ENCODE measurements around the gene SDF4. TPM values are rescaled to one million over a fixed set of nuclear protein-coding genes. Genes with fewer than 3 reads are reported as not detected.

SDF4 gene
- total and polyA plus RNA-seq, 11 donors = 102 to 212 (median 120) TPM

DNA sequence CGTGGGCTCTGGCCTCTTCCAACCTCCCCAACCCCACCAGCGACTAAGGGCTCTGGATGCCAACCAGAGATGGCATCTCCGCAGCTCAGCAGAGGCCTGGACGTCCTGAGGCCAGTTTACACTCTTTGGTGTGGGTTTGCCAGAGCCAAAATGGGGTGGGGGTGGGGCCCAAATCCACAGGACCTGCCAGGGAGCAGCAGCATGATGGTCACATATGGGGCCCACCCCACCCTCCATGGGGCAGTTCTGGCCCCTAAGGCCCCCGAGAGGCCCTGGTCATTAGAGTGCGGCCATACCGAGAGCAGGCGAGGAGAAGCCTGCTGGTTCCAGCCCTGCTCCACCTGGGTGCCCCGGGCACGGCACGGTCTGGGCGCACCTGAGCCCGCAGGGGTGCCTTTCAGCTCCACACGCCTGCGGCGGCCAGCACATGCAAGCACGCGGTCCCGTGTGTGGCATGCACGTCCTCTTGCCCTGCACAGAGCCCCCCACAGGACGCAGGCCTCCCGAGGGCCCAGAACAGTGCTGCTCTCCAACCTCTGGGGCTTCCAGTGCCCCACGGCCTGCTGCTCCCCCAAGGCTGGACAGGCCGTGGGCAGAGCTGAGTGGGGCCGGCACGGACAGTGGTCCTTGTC is 9.9 kb upstream of the SDF4 start:
- Histone ChIP-seq H3K4me1 (peaks cover 0 to 31% (median 7%) of the 10 kb centered on the region in 12 donors), H3K4me3 (no peak overlapping the region), H3K36me3 (no peaks in the 10 kb centered on the region), H3K9me3 (no peaks in the 10 kb centered on the region), H3K27ac (no peak overlapping the region), H3K27me3 (peaks cover 17 to 66% (median 32%) of the 10 kb centered on the region in 9 donors)
- DNase-seq (no peak), ATAC-seq (no peak)
- intact Hi-C loops (cut with DNase I) = no loop called here
- 88 to 92% (median 90%) methylated on average over 14 to 26 of the region's 26 CpGs for WGBS, 4 donors
- TF ChIP-seq, protein P1, sequence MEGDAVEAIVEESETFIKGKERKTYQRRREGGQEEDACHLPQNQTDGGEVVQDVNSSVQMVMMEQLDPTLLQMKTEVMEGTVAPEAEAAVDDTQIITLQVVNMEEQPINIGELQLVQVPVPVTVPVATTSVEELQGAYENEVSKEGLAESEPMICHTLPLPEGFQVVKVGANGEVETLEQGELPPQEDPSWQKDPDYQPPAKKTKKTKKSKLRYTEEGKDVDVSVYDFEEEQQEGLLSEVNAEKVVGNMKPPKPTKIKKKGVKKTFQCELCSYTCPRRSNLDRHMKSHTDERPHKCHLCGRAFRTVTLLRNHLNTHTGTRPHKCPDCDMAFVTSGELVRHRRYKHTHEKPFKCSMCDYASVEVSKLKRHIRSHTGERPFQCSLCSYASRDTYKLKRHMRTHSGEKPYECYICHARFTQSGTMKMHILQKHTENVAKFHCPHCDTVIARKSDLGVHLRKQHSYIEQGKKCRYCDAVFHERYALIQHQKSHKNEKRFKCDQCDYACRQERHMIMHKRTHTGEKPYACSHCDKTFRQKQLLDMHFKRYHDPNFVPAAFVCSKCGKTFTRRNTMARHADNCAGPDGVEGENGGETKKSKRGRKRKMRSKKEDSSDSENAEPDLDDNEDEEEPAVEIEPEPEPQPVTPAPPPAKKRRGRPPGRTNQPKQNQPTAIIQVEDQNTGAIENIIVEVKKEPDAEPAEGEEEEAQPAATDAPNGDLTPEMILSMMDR (IDR thresholded peaks at IDR 0.05) = no peak
- no peak for TF ChIP-seq POLR2A (IDR thresholded peaks at IDR 0.05)

DNA sequence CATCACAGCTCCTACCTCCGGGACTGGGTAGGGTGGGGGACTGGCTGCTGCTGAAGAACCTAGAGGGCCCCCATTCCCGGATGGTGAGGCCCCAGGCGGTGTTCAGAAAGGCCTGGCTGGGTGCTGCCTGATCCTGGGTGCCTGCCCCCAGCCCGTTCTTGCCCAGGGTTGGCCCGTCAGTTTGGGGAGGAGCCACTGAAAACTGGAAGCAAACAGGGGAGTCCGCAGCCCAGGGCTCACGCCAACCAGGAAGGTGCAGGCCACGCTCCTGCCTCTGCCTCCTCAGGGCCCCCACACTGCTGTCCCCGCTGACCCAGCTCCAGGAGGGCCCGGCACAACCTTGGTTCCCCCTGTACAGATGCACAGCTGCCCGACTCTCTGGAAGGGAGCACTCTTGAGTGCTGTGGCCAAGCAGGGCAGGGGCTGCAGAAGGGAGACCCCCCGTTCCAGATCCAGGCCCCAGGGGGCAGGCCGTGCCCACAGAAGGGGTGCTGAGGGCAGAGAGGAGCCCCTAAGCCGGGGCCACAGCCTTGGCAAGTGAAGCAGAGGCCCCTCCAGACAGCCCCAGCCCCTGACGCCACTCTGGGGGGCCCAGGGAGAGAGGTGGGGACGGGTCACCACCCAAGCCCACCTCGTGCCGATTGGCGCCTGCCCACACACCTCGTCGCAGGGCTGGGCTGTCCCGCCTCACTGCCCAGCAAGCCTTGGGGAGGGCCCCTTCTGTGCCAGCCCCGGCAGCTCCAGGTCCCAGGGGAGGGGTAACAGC is 9.2 kb upstream of the SDF4 start:
- WGBS, 4 donors = 55 to 74% (median 65%) methylated on average over 10 to 23 of the region's 23 CpGs
- H3K36me3 ChIP-seq = no peaks in the 10 kb centered on the region
- peaks cover 0 to 26% (median 5%) of the 10 kb centered on the region in 12 donors for H3K4me1 ChIP-seq
- H3K27me3 ChIP-seq = peaks cover 17 to 59% (median 29%) of the 10 kb centered on the region in 9 donors
- no peak overlapping the region for H3K4me3 ChIP-seq
- DNase-seq (no peak), ATAC-seq (no peak)
- intact Hi-C loops (cut with DNase I) = no loop called here
- H3K9me3 ChIP-seq = no peaks in the 10 kb centered on the region
- no peak overlapping the region for H3K27ac ChIP-seq
- TF ChIP-seq, protein P1 (IDR thresholded peaks at IDR 0.05) = no peak
- TF ChIP-seq POLR2A (IDR thresholded peaks at IDR 0.05) = no peak

DNA sequence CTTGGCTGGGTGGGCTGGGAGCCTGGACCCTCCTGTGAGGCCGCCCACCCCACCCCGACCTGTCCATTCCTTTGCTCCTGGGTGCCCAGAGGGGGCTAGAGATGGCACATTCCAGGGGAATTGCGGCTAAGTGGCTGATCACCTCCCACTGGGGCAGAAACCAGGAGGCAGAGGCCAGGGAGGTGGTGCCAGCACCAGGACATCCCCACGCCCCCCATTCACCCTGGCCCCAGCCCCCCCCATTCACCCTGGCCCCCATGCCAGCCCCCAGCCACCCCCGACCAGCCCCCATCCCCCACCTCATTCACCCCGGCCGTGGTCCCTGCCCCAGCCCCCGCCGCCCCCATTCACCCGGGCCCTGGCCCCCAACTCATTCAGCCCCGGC is 8.5 kb upstream of the SDF4 start:
- Histone ChIP-seq H3K4me1 (peaks cover 0 to 23% (median 5%) of the 10 kb centered on the region in 12 donors), H3K4me3 (no peak overlapping the region), H3K27ac (no peak overlapping the region), H3K36me3 (no peaks in the 10 kb centered on the region), H3K27me3 (peaks cover 13 to 52% (median 22%) of the 10 kb centered on the region in 9 donors), H3K9me3 (no peaks in the 10 kb centered on the region)
- DNase-seq (no peak), ATAC-seq (no peak)
- intact Hi-C loops (cut with DNase I) = no loop called here
- TF ChIP-seq, protein P1 (IDR thresholded peaks at IDR 0.05) = no peak
- no peak for TF ChIP-seq POLR2A (IDR thresholded peaks at IDR 0.05)
- WGBS, 4 donors = 42 to 72% (median 46%) methylated on average over 4 to 11 of the region's 11 CpGs

DNA sequence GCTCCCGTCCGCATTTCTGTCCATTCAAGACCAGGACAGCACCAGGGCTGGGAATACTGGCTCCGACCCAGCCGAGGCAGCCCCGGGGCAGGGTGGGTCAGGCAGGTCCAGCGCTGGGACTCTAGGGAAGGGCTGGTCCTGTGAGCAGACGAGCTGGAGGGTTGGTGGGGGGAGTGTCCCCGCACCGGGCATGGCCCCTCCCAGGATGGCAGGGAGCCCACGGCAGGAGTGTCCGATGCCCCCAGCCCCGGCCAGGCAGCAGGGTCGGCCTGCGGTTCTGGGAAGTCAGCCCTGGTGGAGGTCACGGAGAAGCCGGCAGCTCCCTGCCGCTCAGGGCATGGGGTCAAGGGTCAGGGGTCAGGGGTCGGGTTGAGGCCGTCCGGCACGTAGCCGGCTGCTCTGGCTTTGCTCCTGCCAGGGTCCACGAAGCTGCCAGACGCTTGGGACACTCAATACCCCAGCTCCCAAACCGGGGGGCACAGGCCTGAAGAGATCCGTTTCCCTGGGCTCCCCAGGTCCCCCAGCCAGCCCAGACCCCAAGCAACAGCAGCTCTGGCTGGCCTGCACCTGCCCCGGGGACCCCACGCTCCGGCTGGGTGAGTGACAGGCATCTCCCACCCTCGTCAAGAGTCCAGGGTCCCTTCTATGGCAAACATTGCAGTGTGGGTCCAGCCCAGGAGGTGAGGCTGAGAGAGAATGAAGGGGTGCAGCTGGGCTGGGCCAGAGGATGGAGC is 8.0 kb upstream of the SDF4 start:
- TF ChIP-seq POLR2A (IDR thresholded peaks at IDR 0.05) = no peak
- TF ChIP-seq, protein P1 (IDR thresholded peaks at IDR 0.05) = no peak

More for the DNA sequence above, 8.0 kb upstream of the SDF4 start:
- no peak overlapping the region for H3K4me3 ChIP-seq
- no peak for DNase-seq
- ATAC-seq = no peak
- WGBS, 4 donors = 37 to 57% (median 42%) methylated on average over 20 to 30 of the region's 30 CpGs
- H3K27me3 ChIP-seq = peaks cover 12 to 50% (median 21%) of the 10 kb centered on the region in 9 donors
- no peak overlapping the region for H3K27ac ChIP-seq
- peaks cover 0 to under 1% (median 0%) of the 10 kb centered on the region in 9 donors for H3K36me3 ChIP-seq
- peaks cover 0 to 22% (median 5%) of the 10 kb centered on the region in 12 donors for H3K4me1 ChIP-seq
- intact Hi-C loops (cut with DNase I) = loop anchor here in 1 of 10 donors (10.0 kb wide), 1 partner anchor 115 kb away; no protein-coding TSS in a partner anchor
- no peaks in the 10 kb centered on the region for H3K9me3 ChIP-seq

Measured in heart left ventricle (tissue), 16 donors.